Fibroblast of villous mesenchyme (primary cell): ENCODE data around the gene CKMT2. TPM values are rescaled to one million over a fixed set of nuclear protein-coding genes. Genes with fewer than 3 reads are reported as not detected.

Experiments
- DNase-seq: peaks from one replicate; pipeline ENCODE4 v3.0.0-alpha.2; 2010; ENCODE audit warnings: low read depth
- H3K4me3 ChIP-seq: 2 replicates; pipeline ENCODE4 v1.5.1; 2011; ENCODE audit warnings: low read depth, mild to moderate bottlenecking, low read length
- CTCF ChIP-seq: IDR thresholded peaks from 2 replicates; pipeline ENCODE4 v1.5.1; 2012; ENCODE audit warnings: low read depth, mild to moderate bottlenecking, low read length; ENCODE audit not compliant: insufficient read depth
- total RNA-seq: library from RNA; depleted of rRNA; stranded (reverse); fragments of >200 nt; gene quantifications from 2 replicates; pipeline ENCODE4 v1.2.3, GENCODE V29; 2012

The CKMT2 gene
- total RNA-seq, 1 donor = 0.43 TPM

DNA sequence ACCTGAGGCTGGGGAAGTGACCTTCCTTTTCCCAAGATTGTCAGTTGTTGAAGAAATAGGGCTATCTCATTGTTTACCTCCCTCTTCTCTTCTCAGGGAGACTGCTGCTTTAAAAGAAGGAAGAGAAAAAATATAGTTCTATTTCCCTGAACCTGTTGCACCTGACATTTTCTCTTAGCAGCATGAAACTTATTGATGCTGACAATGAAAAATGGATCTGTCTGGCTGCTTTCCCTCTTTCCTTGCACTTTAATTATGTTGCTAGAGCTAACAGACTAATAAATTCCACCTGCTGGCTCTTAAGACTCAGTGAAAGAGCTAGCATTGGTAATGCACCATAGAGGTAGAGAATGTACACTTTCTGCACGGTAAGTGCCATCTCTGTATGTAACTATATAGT, 6.2 kb upstream of the CKMT2 start:
- no peak overlapping the region for H3K4me3 ChIP-seq
- no peak for TF ChIP-seq CTCF
- DNase-seq = no peak

GRCh38 chr5:81228084-81228483, 5.0 kb upstream of the CKMT2 start:
- H3K4me3 ChIP-seq = no peak overlapping the region
- no peak for TF ChIP-seq CTCF

GRCh38 chr5:81230416-81230815, 2.7 kb upstream of the CKMT2 start:
- H3K4me3 ChIP-seq = no peak overlapping the region
- peak; percentile 5 for DNase-seq
- no peak for TF ChIP-seq CTCF

More at GRCh38 chr5:81228084-81228483, 5.0 kb upstream of the CKMT2 start:
- DNase-seq = no peak

- peak; percentile 67 for DNase-seq
- H3K4me3 ChIP-seq = peak overlapping the region; percentile 41
- TF ChIP-seq CTCF = no peak
Observed at GRCh38 chr5:81232464-81233079, 550 bp upstream of the CKMT2 start.

- no peak for TF ChIP-seq CTCF
- no peak for DNase-seq
- no peak overlapping the region for H3K4me3 ChIP-seq
Observed at GRCh38 chr5:81234299-81234698, 1.2 kb downstream of the CKMT2 start.

GRCh38 chr5:81234801-81235200, 1.7 kb downstream of the CKMT2 start:
- no peak for TF ChIP-seq CTCF
- no peak for DNase-seq
- no peak overlapping the region for H3K4me3 ChIP-seq
